H4 (cell line): ENCODE measurements around the gene AMOTL2. TPM values are rescaled to one million over a fixed set of nuclear protein-coding genes. Genes with fewer than 3 reads are reported as not detected.

Experiments
- DNase-seq: peaks from one replicate; pipeline ENCODE4 v3.0.0-alpha.2; 2015; ENCODE audit warnings: low spot score
- total RNA-seq: library from RNA; depleted of rRNA; stranded (reverse); fragments of >200 nt; shearing (Covaris generic); gene quantifications from 2 replicates; pipeline ENCODE4 v1.2.3, GENCODE V29; 2014

AMOTL2 gene
- total RNA-seq, 1 experiment from 2014 or later = 23.0 TPM

DNA sequence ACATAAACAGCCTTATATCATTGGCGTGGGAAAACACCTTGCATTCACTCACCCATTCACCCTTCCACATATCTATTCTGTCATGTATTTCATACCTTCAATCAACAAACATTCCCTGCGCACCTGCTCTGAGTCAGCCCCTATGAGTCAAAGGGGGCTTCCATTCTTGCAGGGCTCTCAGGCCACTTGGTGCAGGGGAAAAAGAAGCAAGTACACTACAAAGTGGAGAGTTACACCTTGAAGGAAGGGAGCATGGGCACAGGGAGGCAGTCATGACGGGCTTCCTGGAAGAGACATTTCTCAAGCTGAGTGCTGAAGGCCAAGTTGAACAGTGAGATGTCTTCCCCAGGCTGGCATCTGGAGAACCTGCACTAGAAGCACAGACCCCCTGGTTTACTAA is 4.6 kb upstream of the AMOTL2 start:
- DNase-seq = no peak

DNA sequence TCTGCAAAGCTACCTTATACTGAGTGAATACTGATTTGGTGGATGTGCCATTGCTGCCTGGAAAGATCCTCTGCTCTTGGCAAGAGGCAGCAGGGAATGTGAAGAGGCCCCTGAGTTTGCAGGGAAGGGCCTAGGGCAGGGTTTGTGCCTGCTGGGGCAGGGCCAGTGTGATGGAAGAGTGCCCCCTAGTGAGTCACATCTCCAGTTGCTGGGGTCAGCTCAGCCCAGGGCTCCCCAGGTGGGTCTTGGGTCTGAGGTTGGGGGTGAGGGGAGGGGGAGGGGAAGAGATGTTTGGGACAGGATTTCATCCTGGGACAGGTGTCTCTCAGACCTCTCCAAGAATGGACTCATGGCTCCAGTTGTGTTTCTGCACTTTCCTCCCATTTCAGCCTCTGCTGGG is 4.1 kb upstream of the AMOTL2 start:
- DNase-seq = no peak

DNA sequence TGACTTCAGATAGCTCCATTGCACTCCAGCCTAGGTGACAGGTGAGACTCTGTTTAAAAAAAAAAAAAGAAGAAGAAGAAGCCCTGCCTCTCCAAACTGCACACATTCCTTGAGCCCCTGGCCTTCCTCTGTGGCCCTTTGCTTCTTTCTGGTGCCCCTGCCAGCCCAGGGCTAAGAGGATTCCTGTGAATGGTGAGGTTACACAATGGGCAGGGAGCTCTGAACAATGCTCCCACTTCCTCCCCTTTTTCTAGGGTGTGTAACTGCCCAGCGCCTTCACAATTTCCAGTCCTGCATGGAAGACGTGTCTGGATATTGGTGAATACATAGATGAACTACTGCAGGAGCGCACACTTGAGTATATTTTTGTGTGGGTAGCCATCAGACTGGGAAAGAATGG is 3.6 kb upstream of the AMOTL2 start:
- DNase-seq = no peak

- no peak for DNase-seq
Observed at GRCh38 chr3:134376786-134377426, 2.7 kb upstream of the AMOTL2 start.

DNA sequence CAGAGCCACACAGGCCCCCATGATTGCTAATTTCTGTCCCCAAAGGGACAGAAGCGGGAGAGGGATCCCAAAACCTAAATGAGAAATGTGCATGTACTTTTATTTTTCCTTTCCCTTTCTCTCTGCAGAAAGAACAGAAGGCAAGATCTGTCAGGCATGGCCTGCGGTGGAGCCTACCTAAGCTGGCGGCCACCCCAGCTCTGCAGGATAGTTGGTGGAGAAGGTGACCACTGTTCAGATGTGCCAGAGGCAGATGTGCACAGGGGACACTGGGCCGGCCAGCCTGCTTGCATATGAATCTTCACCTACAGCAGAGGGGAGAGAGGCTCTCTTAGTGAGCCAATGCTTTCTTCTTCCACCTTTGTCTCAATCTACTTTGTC is 2.1 kb upstream of the AMOTL2 start:
- DNase-seq = no peak

- no peak for DNase-seq
Observed at GRCh38 chr3:134375582-134376384, 1.5 kb upstream of the AMOTL2 start.

DNA sequence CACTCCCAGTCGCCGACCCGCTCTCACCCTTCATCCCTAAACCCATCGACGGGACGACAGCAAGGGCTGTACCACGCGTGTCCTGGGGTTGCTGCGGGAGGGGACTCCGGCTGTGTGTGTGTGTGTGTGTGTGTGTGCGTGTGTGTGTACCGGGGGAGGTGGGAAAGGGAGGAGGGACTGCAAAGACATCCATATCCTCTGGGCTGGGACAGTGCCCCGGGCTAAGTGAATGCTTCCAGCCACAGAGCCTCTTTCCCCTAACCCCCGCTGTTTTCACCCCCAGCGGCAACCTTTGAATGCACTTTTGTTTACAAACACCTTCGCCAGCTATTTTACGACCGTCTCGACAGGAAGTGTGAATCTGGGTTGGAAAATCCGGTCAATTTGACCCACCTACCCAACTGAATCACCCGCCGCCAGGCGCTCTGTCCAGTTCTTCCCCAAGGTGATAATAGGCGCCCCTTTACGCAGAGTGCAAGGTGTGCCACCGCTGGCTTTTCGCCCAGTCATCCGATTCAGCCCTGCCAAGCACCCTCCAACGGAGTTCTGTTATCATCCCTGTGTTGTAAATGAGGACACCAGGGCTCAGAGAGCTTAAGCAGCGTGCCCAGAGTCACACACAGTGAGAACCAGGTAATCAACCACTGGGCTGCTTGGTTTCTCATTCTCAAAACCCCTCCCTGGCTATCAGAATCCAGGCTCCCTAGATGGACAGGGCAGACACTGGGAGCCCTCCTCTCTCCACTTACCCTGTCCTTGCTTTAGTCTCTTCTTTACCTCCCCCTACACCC is 739 bp upstream of the AMOTL2 start:
- DNase-seq = peak; percentile 67

DNA sequence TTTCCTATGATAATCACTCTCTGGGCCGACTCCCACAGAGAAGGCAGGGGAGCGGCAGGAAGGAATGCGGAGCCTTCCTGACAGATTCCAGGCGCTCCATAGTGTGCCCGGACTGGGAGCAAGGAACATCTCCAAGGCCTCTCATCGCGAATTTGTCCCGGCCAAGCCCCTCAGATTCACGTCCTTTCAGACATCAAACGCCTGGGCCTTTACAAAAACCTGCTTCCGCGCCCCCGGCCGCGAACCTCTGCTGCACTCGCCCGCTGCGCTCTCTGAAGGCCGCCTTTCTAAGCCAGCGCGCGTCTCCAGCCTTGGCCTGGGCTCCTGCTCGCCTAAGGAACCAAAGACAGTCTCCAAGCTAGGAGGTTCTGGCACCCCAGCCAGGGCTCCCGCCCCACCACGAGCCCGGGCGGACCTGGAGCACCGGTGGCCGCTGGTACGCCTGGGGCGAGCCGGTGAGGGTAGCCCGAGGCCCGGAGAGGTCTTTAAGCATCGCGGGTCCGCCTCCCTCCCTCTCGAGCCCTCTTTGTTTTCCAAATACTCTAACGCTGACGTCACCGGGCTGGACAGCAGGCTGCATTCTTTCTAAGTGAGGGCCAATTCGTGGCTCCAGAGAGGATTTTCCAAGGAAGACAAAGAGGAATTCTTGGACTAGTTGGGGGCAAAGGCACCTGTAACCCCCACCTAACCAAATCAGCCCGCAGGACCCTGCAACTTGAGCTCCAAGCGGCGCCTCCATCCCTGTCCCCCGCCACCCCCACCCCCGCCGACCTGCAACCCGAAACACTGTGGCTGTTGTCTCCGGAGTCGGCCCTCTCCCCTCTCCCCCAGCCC is 759 bp downstream of the AMOTL2 start:
- peak; percentile 89 for DNase-seq

GRCh38 chr3:134372396-134373270 is 1.6 kb downstream of the AMOTL2 start:
- DNase-seq = no peak

DNA sequence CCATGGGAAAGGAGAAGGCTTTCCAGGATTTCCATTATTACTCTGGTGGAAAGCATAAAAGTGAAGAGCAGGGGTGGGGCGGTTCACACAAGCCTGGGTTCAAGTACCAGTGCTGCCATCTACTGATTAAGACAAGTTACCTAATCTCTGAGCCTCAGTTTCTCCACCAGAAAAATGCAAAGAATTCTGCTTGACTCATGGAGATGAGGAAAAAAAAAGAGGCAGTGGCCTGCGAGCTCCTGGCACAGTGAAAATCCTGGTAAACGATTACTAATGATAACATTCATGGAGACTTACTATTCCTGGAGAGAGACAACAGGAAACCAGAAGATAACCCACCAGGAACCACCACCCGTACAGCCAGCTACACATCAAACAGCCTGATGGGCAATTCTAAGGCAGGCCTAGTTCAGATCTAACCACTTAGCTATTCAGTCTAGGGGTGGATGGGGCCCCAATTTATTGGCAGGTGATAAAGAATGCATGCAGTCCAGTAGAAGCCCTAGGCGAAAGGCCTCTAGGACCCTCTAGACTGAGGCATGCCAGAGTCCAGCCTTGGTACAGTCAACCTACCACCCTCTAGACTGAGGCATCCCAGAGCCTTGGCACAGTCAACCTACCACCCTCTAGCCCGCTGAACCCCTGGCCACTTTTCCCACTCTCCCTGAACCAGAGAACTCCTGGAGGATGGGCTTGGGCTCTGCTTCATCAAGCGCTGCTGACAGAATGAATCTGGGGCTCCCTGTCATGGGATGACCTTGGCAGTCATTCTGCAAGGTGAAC is 2.5 kb downstream of the AMOTL2 start:
- no peak for DNase-seq

DNA sequence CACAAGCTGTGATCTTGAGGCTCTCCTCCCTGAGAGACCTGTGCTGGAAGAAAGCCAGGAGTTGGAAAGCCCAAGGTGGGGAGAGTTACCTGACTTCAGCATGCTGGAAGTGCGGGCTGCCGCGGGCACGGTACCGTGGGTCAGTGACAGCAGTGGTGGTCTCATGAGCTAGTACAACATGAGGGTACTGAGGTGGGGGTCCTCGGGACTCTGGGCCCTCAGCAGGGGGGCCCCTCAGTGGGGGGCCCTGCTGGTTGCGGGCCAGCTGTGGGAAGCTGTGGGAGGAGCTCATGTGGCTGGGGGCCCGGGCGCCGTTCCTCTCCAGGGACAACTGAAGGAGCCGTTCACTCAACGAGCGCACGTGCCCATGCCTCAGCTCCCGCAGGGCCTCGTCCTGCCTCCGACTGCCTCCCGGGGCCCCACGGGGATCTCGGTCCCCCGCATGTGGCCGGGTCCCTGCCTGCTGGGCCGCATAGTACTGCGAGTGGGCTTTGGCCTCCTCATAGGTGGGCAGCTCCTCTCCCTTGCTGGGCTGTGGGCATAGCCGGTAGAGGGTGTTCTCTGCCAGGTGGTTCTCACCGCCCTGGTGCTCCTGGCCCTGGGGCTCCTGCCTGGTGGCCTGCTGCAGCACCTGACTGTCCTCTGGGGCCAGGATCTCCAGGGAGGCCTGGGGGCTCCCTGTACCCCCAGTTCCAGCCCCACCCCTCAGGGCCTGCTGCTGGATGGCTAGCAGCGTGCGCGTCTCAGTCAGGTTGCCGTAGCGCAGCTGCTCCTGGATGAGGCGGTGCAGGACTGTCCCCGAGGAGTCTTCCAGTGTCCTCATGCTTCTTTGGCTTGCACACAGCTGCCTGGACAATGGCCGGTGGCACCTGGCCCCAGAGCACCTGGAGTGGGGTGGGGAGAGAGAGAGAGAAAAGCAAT is 3.4 kb downstream of the AMOTL2 start:
- DNase-seq = no peak

DNA sequence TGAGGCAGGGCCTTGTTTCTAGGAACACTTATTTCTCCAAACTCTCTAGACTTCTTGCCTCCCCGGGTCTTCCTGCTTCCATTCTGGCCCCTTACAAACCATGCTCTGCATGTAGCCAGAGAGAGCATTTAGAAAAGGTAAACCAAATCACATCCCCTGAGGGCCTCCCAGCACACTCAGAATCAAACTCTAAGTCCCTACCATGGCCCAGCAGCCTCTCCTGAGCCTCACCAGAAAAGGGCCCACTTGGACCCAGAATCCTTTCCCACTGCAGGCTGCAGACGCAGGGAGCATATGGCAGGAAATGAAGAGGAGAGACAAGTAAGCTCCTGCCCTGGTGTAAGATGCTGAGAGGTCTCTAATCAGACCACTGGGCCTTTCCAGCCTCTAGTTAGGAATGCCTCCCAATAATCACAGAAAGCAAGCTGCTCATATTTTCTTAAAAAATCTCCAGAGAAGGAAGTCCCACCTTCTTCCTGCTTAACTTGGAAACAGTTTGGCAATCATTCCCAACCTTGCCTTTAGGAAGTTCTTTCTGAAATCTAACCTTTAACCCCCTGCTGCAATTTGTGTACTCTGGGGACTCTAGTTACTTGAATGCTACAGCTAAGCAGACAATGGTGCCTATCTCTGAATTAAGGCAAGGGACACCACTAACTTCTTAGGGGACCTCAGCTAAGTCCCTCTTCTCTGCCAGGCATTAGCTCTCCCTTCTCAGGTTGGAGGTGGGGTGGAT is 4.2 kb downstream of the AMOTL2 start:
- DNase-seq = no peak

DNA sequence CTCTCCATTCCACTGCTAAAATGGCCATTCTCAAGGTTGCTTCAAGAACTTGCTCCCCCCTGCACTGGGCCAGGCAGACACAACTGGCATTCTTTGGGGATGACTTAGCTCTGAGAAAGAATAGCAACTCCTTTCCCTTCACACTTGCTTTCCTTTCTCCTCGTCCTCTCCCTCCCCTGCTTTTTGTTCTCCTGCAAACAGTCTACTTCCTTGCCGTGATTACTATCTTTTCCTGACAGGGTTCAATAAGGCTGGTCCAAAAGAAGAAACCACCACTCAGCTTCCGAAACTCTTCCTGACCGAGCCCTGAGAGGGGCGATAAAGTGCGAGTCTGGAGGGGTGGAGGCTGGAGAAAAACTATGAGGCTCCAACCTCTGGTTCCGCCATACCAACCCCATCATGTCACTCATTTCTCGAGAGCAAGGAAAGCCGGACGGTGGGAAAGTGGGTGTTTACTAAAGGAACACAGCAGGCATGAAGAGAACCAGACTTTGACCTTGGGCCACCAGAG is 5.0 kb downstream of the AMOTL2 start:
- DNase-seq = no peak

GRCh38 chr3:134368751-134369105 is 5.5 kb downstream of the AMOTL2 start:
- no peak for DNase-seq

- DNase-seq = no peak
Observed at GRCh38 chr3:134367869-134368750, 6.1 kb downstream of the AMOTL2 start.

GRCh38 chr3:134366928-134367811 is 7.1 kb downstream of the AMOTL2 start:
- no peak for DNase-seq
